Stimulated activated CD4-positive, alpha-beta T cell treated with anti-CD3 and anti-CD28 coated beads, Interleukin-15, amount 100 ng/mL, for 24 hours (primary cell): ENCODE data around the gene UXT.
"Not testable (repeated sequence)": the region's sequence is repeated elsewhere in the genome, so short reads cannot be mapped to it uniquely, and the experiment has no call there.

Experiments
- DNase-seq: peaks from one replicate; pipeline ENCODE4 v3.0.0-alpha.2; 2020

The UXT gene

GRCh38 chrX:47658684-47659420, at the start of gene UXT:
Gene UXT (minus strand): TSS chrX:47659180. CDS start chrX:47658927, 253 bp downstream.
- peak; percentile 94 for DNase-seq

- no peak for DNase-seq
These were observed 48.2 kb upstream of the UXT start for GRCh38 chrX:47707031-47707780.

GRCh38 chrX:47706575-47706974, 47.6 kb upstream of the UXT start:
- no peak for DNase-seq

- DNase-seq: no peak
These were observed 45.8 kb upstream of the UXT start for GRCh38 chrX:47704736-47705135.

- DNase-seq: no peak
These were observed 38.2 kb upstream of the UXT start for GRCh38 chrX:47697181-47697580.

- DNase-seq: no peak
These were observed 31.2 kb upstream of the UXT start for GRCh38 chrX:47690175-47690574.

- DNase-seq: no peak
These were observed 28.3 kb upstream of the UXT start for GRCh38 chrX:47687263-47687662.

- DNase-seq: no peak
These were observed 24.8 kb upstream of the UXT start for GRCh38 chrX:47683829-47684205.

GRCh38 chrX:47683184-47683828, 24.3 kb upstream of the UXT start:
- no peak for DNase-seq

GRCh38 chrX:47675959-47676859, 17.2 kb upstream of the UXT start:
- DNase-seq: not testable (repeated sequence)

- no peak for DNase-seq
These were observed 15.8 kb upstream of the UXT start for GRCh38 chrX:47674776-47675175.

- DNase-seq: not testable (repeated sequence)
These were observed 6.8 kb upstream of the UXT start for GRCh38 chrX:47665797-47666196.

GRCh38 chrX:47664737-47665136, 5.8 kb upstream of the UXT start:
- DNase-seq: no peak

- peak; percentile 73 for DNase-seq
These were observed 3.2 kb upstream of the UXT start for GRCh38 chrX:47662144-47662657.

GRCh38 chrX:47661539-47661938, 2.6 kb upstream of the UXT start:
- no peak for DNase-seq

GRCh38 chrX:47659421-47659726, 394 bp upstream of the UXT start:
- no peak for DNase-seq

GRCh38 chrX:47658301-47658683, 688 bp downstream of the UXT start:
- DNase-seq: no peak

- DNase-seq: no peak
These were observed 7.7 kb downstream of the UXT start for GRCh38 chrX:47651043-47651905.

GRCh38 chrX:47650164-47651042, 8.6 kb downstream of the UXT start, which contains the start of gene ELK1:
Gene ELK1 (minus strand): TSS chrX:47650563. CDS start chrX:47641441, 9,122 bp downstream.
- DNase-seq: peak; percentile 91

- no peak for DNase-seq
These were observed 9.2 kb downstream of the UXT start for GRCh38 chrX:47649781-47650163.

- DNase-seq: no peak
These were observed 9.7 kb downstream of the UXT start for GRCh38 chrX:47649271-47649670.
